ENCODE data around the gene CSRP3.

- TF ChIP-seq CTCF (IDR thresholded peaks at IDR 0.05) (no peak), POLR2A (IDR thresholded peaks at IDR 0.05) (no peak)
Observed at GRCh38 chr11:19218786-19219460, 17.1 kb upstream of the CSRP3 start.

Data from right lobe of liver (tissue), 4 donors.